GM19372 (cell line): Measurements from ENCODE around the gene SHD.
"Not testable (repeated sequence)": the region's sequence is repeated elsewhere in the genome, so short reads cannot be mapped to it uniquely, and the experiment has no call there.

Experiments used
- ATAC-seq: cut with Tn5 transposase; IDR thresholded peaks from one replicate; pipeline ENCODE4 v1.9.1; 2021; ENCODE audit warnings: mild to moderate bottlenecking, low read depth, moderate library complexity; ENCODE audit not compliant: unreplicated experiment

SHD gene

DNA sequence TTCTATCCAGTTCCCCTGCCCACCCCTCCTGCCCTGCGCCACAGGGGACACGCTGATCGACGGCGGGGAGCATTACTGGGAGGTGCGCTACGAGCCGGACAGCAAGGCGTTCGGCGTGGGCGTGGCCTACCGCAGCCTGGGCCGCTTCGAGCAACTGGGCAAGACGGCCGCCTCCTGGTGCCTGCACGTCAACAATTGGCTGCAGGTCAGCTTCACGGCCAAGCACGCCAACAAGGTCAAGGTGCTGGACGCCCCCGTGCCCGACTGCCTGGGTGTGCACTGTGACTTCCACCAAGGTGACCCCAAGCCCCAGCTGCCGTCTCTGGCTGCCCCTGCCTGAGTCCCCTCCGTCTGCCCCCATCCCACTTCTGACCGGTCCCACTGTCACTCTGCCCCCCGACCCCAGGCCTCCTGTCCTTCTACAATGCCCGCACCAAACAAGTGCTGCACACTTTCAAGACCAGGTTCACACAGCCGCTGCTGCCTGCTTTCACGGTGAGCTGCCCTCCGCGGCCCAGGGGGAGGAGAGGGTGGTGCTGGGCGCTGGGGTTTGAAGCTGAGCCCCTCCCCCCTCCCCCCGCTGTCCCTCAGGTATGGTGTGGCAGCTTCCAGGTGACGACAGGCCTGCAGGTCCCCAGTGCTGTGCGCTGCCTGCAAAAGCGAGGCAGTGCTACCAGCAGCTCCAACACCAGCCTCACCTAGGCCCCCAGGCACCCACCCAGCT lies 44.0 kb downstream of the SHD start:
- no peak for ATAC-seq

DNA sequence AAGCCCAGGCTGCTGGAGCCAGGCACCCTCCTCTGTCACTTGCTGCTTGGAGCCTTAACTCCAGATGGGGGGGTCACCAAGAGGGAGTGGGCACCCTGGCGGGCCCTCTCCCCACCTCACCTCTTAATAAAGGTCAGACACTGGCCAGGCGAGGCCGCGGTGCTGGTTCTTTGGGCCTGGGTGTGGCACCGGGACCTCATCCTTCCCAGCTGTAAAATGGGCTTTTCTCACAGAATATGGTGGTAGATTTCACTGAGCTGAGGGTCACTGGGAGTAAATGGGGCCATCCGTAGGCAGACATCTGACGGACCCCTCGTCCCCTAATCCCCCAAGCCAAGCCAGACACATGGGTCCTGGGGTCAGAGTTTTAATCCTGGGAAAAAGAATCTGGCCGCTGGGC lies 44.6 kb downstream of the SHD start:
- no peak for ATAC-seq

DNA sequence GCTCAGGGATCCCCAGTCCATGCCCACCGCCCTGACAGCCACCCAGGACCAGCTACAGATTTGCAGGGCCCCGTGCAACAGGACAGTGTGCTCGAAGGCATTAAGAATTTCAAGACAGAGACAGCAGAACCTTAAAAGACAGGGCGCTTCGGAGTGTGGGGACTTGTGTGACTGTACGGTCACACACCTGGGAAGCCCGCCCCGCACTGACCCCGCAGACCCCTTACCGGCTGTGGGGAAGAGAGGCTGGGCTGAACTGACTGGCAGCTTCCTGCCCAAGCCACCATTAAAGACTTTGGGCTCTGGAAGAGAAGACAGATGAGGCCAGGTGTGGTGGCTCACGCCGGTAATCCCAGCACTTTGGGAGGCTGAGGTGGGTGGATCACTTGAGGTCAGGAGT lies 45.2 kb downstream of the SHD start:
- ATAC-seq, result no peak

DNA sequence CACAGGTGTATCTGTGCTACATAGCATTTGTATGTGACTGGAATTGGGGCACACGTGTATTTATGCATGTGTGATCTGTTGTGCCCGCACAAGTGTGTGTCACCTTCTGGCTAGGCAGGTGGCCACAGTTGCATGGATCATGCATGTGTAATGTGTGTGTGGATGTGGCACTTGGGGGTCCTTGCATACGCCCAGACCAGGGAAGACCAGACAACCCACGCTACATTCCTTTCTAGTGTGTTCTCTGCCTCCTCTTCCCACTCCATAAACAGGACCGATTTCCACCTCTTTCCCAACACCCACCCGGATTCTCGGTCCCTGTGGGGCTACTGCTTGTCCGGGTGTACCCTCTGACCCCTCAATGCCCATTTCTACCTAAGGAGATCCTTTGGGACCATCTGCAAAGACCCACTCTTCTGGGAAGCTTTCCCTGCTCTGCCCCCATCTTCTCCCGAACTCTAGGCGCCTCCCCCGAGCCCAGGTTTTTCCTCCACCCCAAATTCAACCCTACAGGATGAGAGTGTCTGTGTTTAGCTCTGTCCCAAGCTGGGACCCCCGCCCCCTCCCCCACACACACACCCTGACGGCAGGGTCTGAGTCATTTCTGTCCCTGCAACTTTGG lies 47.3 kb downstream of the SHD start:
- ATAC-seq, result no peak

DNA sequence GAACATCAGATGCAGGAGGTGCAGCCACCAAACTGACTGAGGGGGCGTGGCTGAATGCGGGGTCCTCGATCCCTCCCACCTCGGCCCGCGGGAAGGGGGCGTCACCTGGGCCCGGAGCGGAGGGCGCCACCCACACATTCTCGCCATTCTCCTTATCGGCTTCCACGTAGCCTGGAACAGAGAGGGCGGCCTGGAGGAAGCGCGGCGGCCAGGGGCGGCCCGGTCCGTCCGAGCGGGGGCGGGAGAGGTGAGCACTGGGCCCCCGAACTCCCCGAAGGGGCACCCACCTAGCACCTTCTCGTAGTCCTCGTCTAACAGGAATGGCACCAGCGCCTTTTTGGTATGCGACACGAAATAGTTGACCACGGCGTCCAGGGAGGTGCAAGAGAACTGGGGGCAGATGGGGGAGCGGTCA lies 47.8 kb downstream of the SHD start:
- no peak for ATAC-seq

DNA sequence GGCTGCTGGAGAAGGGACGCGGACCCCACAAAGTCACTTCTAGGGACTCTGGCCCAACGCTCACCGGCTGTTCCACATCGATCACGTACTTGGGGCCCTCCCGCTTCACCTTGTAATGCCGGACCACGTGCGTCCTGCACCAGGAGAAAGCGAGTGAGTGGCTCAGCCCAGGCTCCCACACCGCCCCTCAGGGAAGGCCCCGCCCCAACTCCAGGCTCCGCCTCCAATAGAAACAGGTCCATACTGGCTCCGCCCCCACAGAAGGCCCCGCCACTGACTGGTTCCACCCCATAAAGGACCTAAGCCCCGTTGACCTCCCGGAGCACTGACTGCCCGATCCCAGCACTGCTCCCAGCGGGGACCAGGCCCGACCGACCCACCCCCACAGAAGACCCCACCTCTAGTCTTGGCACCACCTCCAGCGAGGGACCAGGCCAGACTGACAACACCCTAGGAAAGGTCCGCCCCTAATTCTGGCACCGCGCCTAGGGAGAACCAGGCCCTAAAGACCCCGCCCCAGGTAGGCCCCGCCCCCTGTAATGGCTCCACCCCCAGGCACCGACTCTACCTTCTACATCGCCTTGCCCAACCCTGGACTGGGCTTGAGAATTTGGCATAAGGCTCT lies 48.3 kb downstream of the SHD start:
- ATAC-seq, result no peak

DNA sequence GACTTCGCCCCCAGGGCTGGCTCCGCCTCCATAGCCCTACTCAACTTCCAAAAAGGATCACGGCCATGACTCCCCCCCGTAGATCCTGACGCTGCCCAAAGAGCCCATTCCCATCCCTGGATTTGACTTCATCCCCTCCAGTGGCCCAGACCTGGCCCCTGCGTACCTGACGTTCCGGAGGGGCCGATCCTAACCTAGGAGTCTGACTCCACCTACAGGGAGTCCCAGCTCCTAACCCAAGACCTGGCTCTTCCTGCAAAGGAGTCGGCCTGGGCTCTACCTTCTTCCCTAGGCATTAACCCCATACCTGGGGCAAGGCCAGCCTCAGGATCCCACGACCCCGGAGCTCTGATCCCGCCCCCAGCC lies 48.8 kb downstream of the SHD start:
- ATAC-seq, result no peak

DNA sequence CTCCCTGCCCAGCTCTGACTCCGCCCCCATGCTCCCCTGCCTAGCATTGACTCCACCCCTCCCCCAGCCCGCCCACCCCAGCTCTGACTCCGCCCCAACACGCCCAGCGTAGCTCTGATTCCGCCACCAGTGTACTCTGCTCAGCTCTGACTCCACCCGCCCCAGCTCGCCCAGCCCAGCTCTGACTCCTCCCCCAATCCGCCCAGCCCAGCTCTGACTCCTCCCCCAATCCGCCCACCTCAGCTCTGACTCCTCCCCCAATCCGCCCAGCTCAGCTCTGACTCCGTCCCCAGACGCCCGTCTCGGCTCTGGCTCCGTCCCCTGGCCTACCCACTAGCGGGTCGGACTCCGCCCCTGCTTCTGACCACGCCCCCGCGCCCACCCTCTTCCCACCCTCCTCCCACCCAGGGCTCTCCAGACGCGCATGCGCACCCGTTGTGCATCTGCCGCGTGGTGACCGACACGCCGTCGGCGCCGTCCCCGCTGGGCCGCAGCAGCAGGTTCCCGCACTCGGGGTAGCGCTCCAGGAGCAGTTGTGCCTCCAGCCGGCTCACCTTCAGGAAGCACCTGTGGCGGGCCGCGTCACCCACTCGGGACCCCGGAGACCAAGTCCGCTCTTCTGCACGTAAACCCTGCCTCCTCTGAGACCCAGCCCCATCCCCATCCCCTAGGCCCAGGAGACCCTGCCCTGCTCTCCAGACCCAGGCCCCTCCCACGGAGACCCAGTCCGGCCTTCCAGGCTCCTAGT lies 49.4 kb downstream of the SHD start:
- ATAC-seq, result peak; percentile 71

DNA sequence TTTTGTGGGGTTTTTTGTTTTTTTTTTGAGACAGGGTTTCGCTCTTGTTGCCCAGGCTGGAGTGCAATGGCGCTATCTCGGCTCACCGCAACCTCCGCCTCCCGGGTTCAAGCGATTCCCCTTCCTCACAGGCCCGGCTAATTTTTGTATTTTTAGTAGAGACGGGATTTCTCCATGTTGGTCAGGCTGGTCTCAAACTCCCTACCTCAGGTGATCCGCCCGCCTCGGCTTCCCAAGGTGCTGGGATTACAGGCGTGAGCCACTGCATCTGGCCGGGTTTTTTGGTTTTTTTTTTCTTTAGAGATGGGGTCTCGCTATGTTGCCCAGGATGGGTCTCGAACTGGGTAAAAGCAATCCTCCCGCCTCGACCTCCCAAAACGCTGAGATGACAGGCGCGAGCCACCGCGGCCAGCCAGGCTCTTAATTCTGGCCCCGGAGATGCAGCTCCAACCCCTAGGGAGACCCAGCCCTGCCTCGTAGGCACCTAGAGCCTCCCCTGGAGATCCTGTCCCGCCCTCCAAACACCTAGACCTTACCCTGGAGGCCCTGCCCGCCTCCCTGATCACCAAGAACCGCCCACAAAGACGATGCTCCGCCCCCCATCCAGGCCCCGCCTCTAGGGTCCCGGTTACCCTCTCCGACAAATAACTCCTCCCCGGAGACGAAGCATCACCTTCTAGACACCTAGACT lies 50.1 kb downstream of the SHD start:
- not testable (repeated sequence) for ATAC-seq

DNA sequence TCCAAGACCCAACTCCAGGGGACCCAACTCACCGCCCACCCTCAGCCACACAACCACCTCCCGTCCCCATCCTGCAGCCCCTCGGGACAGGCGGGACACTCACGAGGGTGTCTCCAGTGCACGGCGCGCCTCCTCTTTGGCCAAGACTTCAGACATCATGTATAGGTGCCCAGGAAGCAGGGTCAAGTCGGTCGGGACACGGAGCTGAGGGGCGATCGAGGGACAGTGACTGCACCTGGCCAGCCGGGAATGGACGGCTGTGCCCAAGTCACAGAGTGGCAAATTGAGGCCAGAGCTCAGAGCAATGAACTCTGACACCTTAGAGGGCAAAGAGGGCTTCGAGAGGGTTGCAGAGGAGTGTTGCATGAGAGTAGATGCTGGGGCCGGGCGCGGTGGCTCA lies 50.8 kb downstream of the SHD start:
- ATAC-seq, result no peak

DNA sequence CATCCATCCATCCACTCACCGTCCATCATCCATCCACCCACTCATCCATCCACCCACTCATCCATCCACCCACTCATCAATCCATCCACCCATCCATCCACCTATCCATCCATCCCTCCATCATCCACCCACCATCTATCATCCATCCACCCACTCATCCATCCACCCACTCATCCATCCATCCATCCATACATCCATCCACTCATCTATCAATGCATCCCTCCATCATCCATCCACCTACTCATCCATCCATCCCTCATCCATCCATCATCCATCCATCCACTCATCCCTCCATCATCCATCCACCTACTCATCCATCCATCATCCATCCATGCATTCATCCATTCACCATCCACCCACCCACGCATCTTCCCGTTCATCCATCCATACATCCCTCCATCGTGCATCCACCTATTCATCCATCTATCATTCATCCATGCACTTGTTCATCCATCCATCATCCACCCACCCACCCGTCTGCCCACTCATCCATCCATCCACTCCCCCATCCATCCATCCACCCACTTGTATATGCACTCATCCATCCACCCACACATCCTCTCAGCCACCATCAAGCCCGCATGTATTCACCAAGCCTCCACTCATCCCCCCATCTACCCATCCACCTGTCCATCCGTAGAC lies 56.0 kb downstream of the SHD start:
- ATAC-seq, result no peak

DNA sequence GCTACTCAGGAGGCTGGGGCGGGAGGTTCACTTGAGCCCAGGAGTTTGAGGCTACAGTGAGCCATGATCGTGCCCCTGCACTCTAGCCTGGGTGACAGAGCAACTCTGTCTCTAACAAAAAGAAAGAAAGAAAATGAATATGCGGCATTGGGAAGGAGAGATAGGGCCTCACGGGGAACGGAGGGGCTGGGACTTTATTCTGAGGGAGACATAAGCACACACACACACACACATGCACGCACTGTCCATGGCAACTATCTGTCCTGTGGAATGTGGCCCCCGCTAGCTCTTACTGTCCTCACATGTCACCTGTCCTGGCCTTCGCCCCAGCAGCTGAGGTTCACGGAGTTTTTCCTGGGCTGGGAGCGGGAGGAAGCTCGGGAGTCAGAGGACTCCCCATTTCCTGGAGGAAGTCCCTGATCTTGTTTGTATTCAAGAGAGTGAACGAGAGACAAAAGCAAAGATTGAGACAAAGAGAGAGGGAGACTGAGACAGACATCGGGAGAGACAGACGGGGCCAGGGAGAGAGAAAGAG lies 58.9 kb downstream of the SHD start:
- ATAC-seq, result no peak

DNA sequence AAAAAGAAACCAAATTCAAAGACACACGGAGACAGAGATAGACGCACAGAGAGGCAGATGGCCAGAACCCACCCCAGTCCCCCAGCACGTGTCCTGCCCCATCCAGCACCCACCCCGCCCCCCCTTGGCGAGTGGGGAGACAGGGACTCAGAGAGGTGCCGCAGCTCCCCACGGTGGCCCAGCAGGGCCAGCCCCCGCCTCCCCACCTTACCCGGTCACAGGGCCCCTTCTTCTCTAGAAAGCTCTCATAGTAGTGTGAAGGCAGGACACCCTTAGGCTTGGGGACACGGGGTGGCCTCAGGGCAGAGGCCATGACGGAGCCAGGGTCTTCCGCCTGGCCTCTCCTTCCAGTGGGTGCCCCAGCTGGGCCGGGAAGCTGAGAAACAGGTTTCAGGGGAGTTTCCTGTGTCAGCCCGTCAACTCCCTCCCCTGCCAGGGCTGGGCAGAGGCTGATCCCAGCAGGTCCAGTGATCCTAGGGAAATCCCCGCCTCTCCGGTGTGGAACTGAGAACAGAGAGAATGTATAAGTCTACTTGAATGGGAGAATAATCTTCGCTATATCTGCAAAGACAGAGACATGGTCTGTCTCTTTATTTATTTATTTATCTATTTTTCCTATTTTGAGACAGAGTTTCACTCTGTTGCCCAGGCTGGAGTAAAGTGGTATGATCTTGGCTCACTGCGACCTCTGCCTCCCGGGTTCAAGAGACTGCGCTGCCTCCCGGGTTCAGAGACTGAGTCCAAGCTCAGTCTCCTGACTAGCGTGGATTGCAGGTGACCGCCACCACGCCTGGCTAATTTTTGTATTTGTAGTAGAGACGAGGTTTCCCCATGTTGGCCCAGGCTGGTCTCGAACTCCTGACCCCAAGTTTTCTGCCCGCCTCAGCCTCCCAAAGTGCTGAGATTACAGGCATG lies 59.6 kb downstream of the SHD start, which contains the start of gene STAP2:
STAP2 (minus strand) TSS at position 387 of the 915 bp plus-strand sequence; CDS start at position 313, 74 bp downstream.
- ATAC-seq, result no peak
